Hepatocyte (in vitro differentiated cells): ENCODE data around the gene RFTN2.

Experiments
- CTCF ChIP-seq: fragments of 200-600 bp; sonication (generic); IDR thresholded peaks from 2 replicates; pipeline ENCODE4 v1.5.1; 2016; ENCODE audit warnings: antibody characterized with exemption, mild to moderate bottlenecking; ENCODE audit not compliant: poor library complexity
- EZH2 ChIP-seq: fragments of 200-600 bp; sonication (generic); IDR thresholded peaks from 2 replicates; pipeline ENCODE4 v1.6.1; 2016; ENCODE audit warnings: antibody characterized with exemption, mild to moderate bottlenecking, borderline replicate concordance
- EZH2phosphoT487 ChIP-seq: fragments of 200-600 bp; sonication (generic); IDR thresholded peaks from one replicate; pipeline ENCODE4 v1.6.1; 2018; ENCODE audit warnings: antibody characterized with exemption, mild to moderate bottlenecking, low read depth, moderate library complexity; ENCODE audit not compliant: unreplicated experiment, severe bottlenecking

GRCh38 chr2:197657562-197657961, 17.8 kb downstream of the RFTN2 start:
- TF ChIP-seq CTCF: no peak
- no peak for TF ChIP-seq EZH2phosphoT487
- no peak for TF ChIP-seq EZH2
